Activated T-cell treated with anti-CD3 and anti-CD28 coated beads, Interleukin-2, amount 50 U/mL, for 24 hours (primary cell): ENCODE data around the gene SERPINH1.

ENCODE experiments used
- DNase-seq: peaks from one replicate; pipeline ENCODE4 v3.0.0-alpha.2; 2020
- H3K27ac Mint-ChIP-seq: 2 replicates; pipeline ENCODE4 v1.8.0; 2020; ENCODE audit warnings: mild to moderate bottlenecking, mixed read lengths
- H3K27me3 Mint-ChIP-seq: 2 replicates; pipeline ENCODE4 v1.8.0; 2020; ENCODE audit warnings: mixed read lengths
- H3K36me3 Mint-ChIP-seq: 2 replicates; pipeline ENCODE4 v1.8.0; 2020; ENCODE audit warnings: low read depth, mixed read lengths
- H3K4me1 Mint-ChIP-seq: 2 replicates; pipeline ENCODE4 v1.8.0; 2020; ENCODE audit warnings: low read depth, mixed read lengths
- H3K4me3 Mint-ChIP-seq: 2 replicates; pipeline ENCODE4 v1.8.0; 2020; ENCODE audit warnings: mild to moderate bottlenecking, moderate library complexity, mixed read lengths
- H3K9me3 Mint-ChIP-seq: 2 replicates; pipeline ENCODE4 v1.8.0; 2020; ENCODE audit warnings: mixed read lengths

Gene SERPINH1

DNA sequence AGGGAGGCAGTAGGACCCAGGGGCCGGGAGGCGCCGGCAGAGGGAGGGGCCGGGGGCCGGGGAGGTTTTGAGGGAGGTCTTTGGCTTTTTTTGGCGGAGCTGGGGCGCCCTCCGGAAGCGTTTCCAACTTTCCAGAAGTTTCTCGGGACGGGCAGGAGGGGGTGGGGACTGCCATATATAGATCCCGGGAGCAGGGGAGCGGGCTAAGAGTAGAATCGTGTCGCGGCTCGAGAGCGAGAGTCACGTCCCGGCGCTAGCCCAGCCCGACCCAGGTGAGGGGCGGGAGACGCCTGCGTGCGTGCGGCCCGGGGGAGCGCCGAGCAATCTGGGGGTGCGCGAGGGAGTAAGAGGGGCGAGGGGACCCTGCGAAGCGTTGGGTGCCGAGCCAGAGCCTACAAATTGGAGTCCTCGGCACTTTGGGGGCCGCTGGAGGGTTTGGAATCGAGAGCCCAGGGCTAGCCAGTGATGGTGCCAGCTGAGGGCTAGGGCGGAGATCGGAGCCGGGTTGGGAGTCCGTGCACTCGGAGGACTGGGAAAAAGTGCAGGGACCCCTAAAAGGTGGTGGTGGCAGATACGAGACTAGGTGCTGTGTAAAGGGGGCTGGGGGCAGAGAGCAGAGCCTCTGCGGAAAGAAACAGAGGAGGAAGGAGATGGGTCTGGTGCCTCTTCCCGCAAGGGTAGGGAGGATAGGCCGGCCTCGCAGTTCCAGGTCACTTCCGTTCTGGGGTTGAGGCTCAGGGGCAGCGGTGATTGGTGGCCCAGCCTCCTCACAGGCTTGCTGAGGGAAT is at the start of gene SERPINH1:
TSS of gene SERPINH1 (plus strand) at position 206 of the 788 bp plus-strand sequence. CDS start 4,097 bp downstream, outside the sequence.
- H3K9me3 Mint-ChIP-seq, result no peaks in the 10 kb centered on the region
- H3K27me3 Mint-ChIP-seq, result no peaks in the 10 kb centered on the region
- DNase-seq, result peak; percentile 81
- peaks cover 47% of the 10 kb centered on the region for H3K4me1 Mint-ChIP-seq
- peak within 1 kb of the TSS; percentile 88 for H3K4me3 Mint-ChIP-seq
- H3K27ac Mint-ChIP-seq, result peak within 1 kb of the TSS; percentile 95
- H3K36me3 Mint-ChIP-seq, result peaks cover 19% of the 10 kb centered on the region

GRCh38 chr11:75513250-75513649 is 48.8 kb upstream of the SERPINH1 start:
- no peak overlapping the region for H3K4me3 Mint-ChIP-seq
- H3K27ac Mint-ChIP-seq, result no peak overlapping the region
- H3K36me3 Mint-ChIP-seq, result no peaks in the 10 kb centered on the region
- peaks cover 30% of the 10 kb centered on the region for H3K4me1 Mint-ChIP-seq
- no peaks in the 10 kb centered on the region for H3K27me3 Mint-ChIP-seq
- H3K9me3 Mint-ChIP-seq, result no peaks in the 10 kb centered on the region
- DNase-seq, result no peak

- no peaks in the 10 kb centered on the region for H3K9me3 Mint-ChIP-seq
- no peak overlapping the region for H3K27ac Mint-ChIP-seq
- H3K36me3 Mint-ChIP-seq, result no peaks in the 10 kb centered on the region
- no peak overlapping the region for H3K4me3 Mint-ChIP-seq
- DNase-seq, result no peak
- H3K27me3 Mint-ChIP-seq, result no peaks in the 10 kb centered on the region
- H3K4me1 Mint-ChIP-seq, result peaks cover 25% of the 10 kb centered on the region
These were observed 47.5 kb upstream of the SERPINH1 start for GRCh38 chr11:75514596-75514995.

DNA sequence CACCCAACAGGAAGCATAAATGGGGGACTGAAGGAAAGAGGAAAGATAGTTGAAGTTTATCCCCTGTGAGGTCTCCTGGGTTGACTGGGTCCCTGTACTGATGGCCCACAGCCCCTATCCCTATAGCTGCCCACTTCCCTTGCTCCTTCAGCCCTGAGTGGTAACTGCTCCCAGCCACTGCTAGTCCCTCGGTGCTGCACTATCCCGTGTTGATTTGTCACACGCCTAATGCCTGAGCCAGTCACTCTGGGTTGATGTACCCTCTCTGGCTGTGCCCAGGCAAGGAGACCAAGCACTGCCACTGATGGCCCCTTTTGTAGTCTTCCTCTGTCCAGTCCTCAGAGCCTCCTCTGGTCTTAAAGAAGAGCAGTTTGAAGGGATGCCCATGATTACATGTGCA is 45.9 kb upstream of the SERPINH1 start:
- no peak for DNase-seq
- H3K36me3 Mint-ChIP-seq, result no peaks in the 10 kb centered on the region
- no peak overlapping the region for H3K27ac Mint-ChIP-seq
- H3K4me3 Mint-ChIP-seq, result no peak overlapping the region
- no peaks in the 10 kb centered on the region for H3K9me3 Mint-ChIP-seq
- H3K27me3 Mint-ChIP-seq, result no peaks in the 10 kb centered on the region
- peaks cover 25% of the 10 kb centered on the region for H3K4me1 Mint-ChIP-seq

GRCh38 chr11:75516886-75517285 is 45.2 kb upstream of the SERPINH1 start:
- Mint-ChIP-seq H3K27ac (no peak overlapping the region), H3K4me1 (peaks cover 25% of the 10 kb centered on the region), H3K36me3 (no peaks in the 10 kb centered on the region), H3K4me3 (no peak overlapping the region), H3K9me3 (no peaks in the 10 kb centered on the region), H3K27me3 (no peaks in the 10 kb centered on the region)
- no peak for DNase-seq

DNA sequence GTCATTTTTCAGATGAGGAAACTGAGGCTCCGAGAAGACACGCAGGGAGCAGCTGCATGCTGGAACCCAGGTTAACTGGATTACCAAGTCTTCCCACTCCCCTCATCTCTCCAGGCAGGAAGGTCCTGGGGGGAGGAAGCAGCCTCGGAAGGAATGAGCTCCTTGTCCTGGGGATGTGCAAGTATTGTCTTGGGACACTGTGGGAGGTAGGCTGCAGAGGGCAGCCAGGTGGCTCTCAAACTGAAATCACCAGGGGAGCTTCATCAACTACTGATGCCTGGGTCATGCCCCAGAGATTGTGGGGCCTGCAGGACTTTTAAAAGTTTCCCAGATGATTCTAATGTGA is 43.9 kb upstream of the SERPINH1 start:
- no peak overlapping the region for H3K27ac Mint-ChIP-seq

GRCh38 chr11:75518771-75519653 is 43.0 kb upstream of the SERPINH1 start:
- no peaks in the 10 kb centered on the region for H3K36me3 Mint-ChIP-seq
- no peaks in the 10 kb centered on the region for H3K9me3 Mint-ChIP-seq
- no peak overlapping the region for H3K27ac Mint-ChIP-seq
- H3K4me3 Mint-ChIP-seq, result no peak overlapping the region
- H3K4me1 Mint-ChIP-seq, result peaks cover 36% of the 10 kb centered on the region
- H3K27me3 Mint-ChIP-seq, result no peaks in the 10 kb centered on the region
- no peak for DNase-seq

More for the DNA sequence above, 43.9 kb upstream of the SERPINH1 start:
- no peaks in the 10 kb centered on the region for H3K36me3 Mint-ChIP-seq
- no peaks in the 10 kb centered on the region for H3K27me3 Mint-ChIP-seq
- DNase-seq, result no peak
- H3K4me3 Mint-ChIP-seq, result no peak overlapping the region
- H3K4me1 Mint-ChIP-seq, result peaks cover 27% of the 10 kb centered on the region
- H3K9me3 Mint-ChIP-seq, result no peaks in the 10 kb centered on the region

DNA sequence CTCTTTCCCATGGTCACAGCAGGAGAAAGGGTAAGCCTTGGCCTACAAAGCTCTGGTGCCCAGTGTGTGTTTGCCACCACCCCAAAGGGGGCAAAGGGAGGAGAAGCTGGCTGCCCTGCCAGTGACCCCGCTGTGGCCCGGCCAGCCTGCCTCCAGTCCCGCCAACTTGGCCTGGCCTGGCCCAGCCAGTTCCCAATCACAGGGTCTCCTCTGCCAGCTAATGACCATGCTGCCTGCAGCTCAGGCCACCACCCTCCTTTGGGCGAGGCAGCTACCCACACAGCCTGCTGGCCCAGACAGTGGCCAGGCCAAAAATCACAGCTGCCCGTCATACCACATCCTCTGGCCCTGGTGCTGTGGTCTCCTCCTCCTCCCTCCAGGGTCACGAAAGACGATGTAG is 41.4 kb upstream of the SERPINH1 start:
- Mint-ChIP-seq H3K4me1 (peaks cover 37% of the 10 kb centered on the region), H3K27ac (no peak overlapping the region), H3K36me3 (no peaks in the 10 kb centered on the region), H3K27me3 (no peaks in the 10 kb centered on the region), H3K4me3 (no peak overlapping the region), H3K9me3 (no peaks in the 10 kb centered on the region)
- DNase-seq, result no peak

- Mint-ChIP-seq H3K27me3 (no peaks in the 10 kb centered on the region), H3K9me3 (no peaks in the 10 kb centered on the region), H3K4me1 (peaks cover 33% of the 10 kb centered on the region), H3K4me3 (no peak overlapping the region), H3K27ac (no peak overlapping the region), H3K36me3 (no peaks in the 10 kb centered on the region)
- no peak for DNase-seq
These were observed 39.6 kb upstream of the SERPINH1 start for GRCh38 chr11:75522286-75523044.

DNA sequence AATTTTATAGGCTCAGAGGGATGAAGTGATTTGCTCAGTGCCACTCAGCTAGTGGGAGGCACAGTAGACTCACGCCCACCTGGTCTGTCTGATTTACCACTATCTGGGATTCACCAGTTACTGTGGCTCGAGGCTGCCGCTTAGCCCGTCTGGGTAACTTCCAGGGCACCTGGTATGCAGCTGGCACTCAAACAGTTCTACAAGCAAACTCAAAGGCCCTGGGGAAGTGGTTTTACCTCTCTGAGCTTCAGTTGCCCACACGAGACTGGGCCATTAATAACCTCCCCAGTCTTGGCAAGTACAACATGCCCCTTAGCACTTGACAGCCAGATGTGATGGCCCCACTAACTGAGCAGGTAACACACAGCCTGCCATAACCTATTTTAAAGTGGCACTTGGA is 38.9 kb upstream of the SERPINH1 start:
- Mint-ChIP-seq H3K9me3 (no peaks in the 10 kb centered on the region), H3K4me3 (peak overlapping the region; percentile 79), H3K36me3 (no peaks in the 10 kb centered on the region), H3K4me1 (peaks cover 27% of the 10 kb centered on the region), H3K27me3 (no peaks in the 10 kb centered on the region), H3K27ac (no peak overlapping the region)
- DNase-seq, result no peak

GRCh38 chr11:75523811-75524664 is 38.0 kb upstream of the SERPINH1 start:
- Mint-ChIP-seq H3K27ac (no peak overlapping the region), H3K9me3 (no peaks in the 10 kb centered on the region), H3K27me3 (no peaks in the 10 kb centered on the region), H3K4me3 (peak overlapping the region; percentile 79), H3K36me3 (no peaks in the 10 kb centered on the region), H3K4me1 (peaks cover 23% of the 10 kb centered on the region)
- no peak for DNase-seq

- peak overlapping the region; percentile 79 for H3K4me3 Mint-ChIP-seq
- H3K27ac Mint-ChIP-seq, result peak overlapping the region; percentile 71
- peak; percentile 64 for DNase-seq
- H3K9me3 Mint-ChIP-seq, result no peaks in the 10 kb centered on the region
- H3K36me3 Mint-ChIP-seq, result no peaks in the 10 kb centered on the region
- no peaks in the 10 kb centered on the region for H3K27me3 Mint-ChIP-seq
- H3K4me1 Mint-ChIP-seq, result peaks cover 21% of the 10 kb centered on the region
These were observed 37.2 kb upstream of the SERPINH1 start for GRCh38 chr11:75524665-75525432.

DNA sequence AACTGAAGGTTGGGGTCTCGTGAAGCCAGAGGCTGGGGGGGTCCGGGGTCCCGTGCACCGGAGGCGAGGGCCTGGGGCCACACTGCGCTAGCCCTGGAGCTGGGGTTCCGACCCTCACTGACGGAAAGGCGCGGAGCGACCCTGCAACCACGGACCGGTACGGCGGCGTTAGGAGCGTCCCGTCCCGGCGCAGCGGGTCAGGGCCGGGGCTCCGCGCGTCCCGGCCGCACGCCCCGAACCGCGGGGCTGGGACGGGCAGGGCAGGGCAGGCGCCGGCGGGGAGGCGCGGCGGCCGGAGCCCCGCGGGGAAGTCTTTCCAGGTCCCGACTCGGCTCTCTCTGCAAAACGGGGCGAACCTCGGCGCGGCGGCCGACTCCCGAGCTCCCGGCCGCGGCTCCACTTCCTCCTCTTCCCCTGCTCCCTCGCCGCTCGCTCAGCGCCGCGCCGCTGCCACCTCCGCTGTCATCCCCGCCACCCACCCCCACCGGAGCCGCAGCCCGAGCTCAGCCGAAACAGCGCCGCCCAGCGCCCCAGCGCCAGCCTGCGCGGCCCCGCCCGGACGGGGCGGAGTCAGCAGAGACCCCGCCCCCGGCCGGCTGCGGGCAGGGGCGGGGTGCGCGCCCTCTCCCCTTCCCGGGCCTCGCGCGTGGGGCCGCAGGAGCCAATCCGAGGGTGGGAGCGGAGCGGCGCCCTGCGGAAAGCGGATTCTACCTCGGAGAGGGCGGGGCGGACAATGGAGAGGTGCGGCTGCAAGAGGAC is 36.4 kb upstream of the SERPINH1 start, which contains the start of gene GDPD5:
TSS of gene GDPD5 (minus strand) at position 509 of the 759 bp plus-strand sequence. CDS start 48,206 bp downstream, outside the sequence.
- no peaks in the 10 kb centered on the region for H3K36me3 Mint-ChIP-seq
- no peaks in the 10 kb centered on the region for H3K9me3 Mint-ChIP-seq
- H3K27ac Mint-ChIP-seq, result peak within 1 kb of the TSS; percentile 71
- H3K27me3 Mint-ChIP-seq, result no peaks in the 10 kb centered on the region
- peaks cover 21% of the 10 kb centered on the region for H3K4me1 Mint-ChIP-seq
- DNase-seq, result peak; percentile 91
- peak within 1 kb of the TSS; percentile 80 for H3K4me3 Mint-ChIP-seq
